HG03066 (cell line): Measurements from ENCODE around the gene SAE1.

ENCODE experiments used
- ATAC-seq: cut with Tn5 transposase; IDR thresholded peaks from one replicate; pipeline ENCODE4 v1.9.1; 2021; ENCODE audit warnings: low read depth; ENCODE audit not compliant: unreplicated experiment

SAE1 gene

DNA sequence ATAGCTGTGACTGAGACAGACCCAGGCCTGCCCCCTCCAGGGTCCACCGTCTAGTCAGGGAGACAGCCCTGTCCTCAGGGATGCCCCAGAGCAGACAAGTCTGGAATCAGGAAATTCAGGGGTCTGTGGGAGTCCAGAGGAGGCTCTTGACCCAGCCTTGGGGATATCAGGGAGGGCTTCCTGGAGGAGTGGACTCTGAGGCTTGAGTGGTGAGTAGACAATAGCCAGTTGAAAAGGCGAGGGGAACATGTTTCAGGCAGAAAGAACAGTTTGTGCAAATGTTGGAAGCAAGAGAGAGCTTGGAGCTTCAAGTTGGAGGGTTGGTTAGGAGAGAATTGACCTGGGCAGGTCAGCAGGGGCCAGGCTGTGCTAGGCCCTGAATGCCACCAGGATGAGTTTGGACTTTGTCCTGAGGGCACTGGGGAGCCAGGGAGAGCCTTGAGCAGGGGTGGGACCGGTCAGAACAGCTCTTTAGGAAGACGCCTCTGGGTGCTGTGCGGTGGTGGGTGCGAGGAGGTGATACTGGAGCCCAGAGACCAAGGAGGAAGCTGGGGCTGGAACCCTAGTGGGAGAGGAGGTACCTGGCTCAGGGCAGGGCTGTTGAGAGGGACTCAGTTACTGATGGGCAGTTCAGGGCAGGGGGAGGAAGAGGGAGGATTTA lies 128.4 kb downstream of the SAE1 start:
- no peak for ATAC-seq
